Glomerular endothelial cell (primary cell): Measurements from ENCODE around the gene GPBP1L1. TPM values are rescaled to one million over a fixed set of nuclear protein-coding genes. Genes with fewer than 3 reads are reported as not detected.
"Not testable (repeated sequence)": the region's sequence is repeated elsewhere in the genome, so short reads cannot be mapped to it uniquely, and the experiment has no call there.

ENCODE experiments used
- DNase-seq: peaks from one replicate; pipeline ENCODE4 v3.0.0-alpha.2; 2011; ENCODE audit warnings: low read depth, low spot score; ENCODE audit errors: extremely low read depth
- total RNA-seq: library from RNA; depleted of rRNA; stranded (reverse); fragments of >200 nt; gene quantifications from 2 replicates; pipeline ENCODE4 v1.2.3, GENCODE V29; 2015

The GPBP1L1 gene
- total RNA-seq, 1 donor from 2014 or later, result 83.0 TPM

GRCh38 chr1:45684402-45684801 lies 1.9 kb downstream of the GPBP1L1 start:
- no peak for DNase-seq

- no peak for DNase-seq
These were observed 3.4 kb downstream of the GPBP1L1 start for GRCh38 chr1:45682942-45683341.

- DNase-seq, result no peak
These were observed 7.2 kb downstream of the GPBP1L1 start for GRCh38 chr1:45679123-45679522.

- DNase-seq, result no peak
These were observed 7.8 kb downstream of the GPBP1L1 start for GRCh38 chr1:45678489-45678888.

GRCh38 chr1:45677751-45678245 lies 8.5 kb downstream of the GPBP1L1 start:
- no peak for DNase-seq

- not testable (repeated sequence) for DNase-seq
These were observed 9.8 kb downstream of the GPBP1L1 start for GRCh38 chr1:45676553-45676952.

GRCh38 chr1:45674478-45674877 lies 11.9 kb downstream of the GPBP1L1 start:
- no peak for DNase-seq

- DNase-seq, result no peak
These were observed 12.4 kb downstream of the GPBP1L1 start for GRCh38 chr1:45673956-45674355.

- DNase-seq, result no peak
These were observed 16.3 kb downstream of the GPBP1L1 start for GRCh38 chr1:45669859-45670655.

- no peak for DNase-seq
These were observed 17.0 kb downstream of the GPBP1L1 start for GRCh38 chr1:45669379-45669778.

GRCh38 chr1:45668526-45668925 lies 17.8 kb downstream of the GPBP1L1 start:
- DNase-seq, result no peak

GRCh38 chr1:45667321-45668111 lies 18.8 kb downstream of the GPBP1L1 start:
- DNase-seq, result no peak

- DNase-seq, result no peak
These were observed 19.5 kb downstream of the GPBP1L1 start for GRCh38 chr1:45666836-45667235.

- DNase-seq, result no peak
These were observed 26.0 kb downstream of the GPBP1L1 start for GRCh38 chr1:45660336-45660735.

GRCh38 chr1:45659222-45659621 lies 27.1 kb downstream of the GPBP1L1 start:
- no peak for DNase-seq

GRCh38 chr1:45658171-45658570 lies 28.2 kb downstream of the GPBP1L1 start:
- DNase-seq, result no peak

- no peak for DNase-seq
These were observed 29.6 kb downstream of the GPBP1L1 start for GRCh38 chr1:45656573-45657226.

- no peak for DNase-seq
These were observed 31.6 kb downstream of the GPBP1L1 start for GRCh38 chr1:45654540-45655280.

GRCh38 chr1:45647248-45648021 lies 38.9 kb downstream of the GPBP1L1 start:
- DNase-seq, result no peak

- DNase-seq, result no peak
These were observed 41.7 kb downstream of the GPBP1L1 start for GRCh38 chr1:45644661-45645060.
